Loucy (cell line): ENCODE data around the gene PPP1R14C.

ENCODE experiments used
- H2AFZ ChIP-seq: fragments of 200-600 bp; sonication (generic); 2 replicates; pipeline ENCODE4 v1.6.0; 2016; ENCODE audit warnings: antibody characterized with exemption, mild to moderate bottlenecking, low read length, moderate library complexity
- H3F3A ChIP-seq: fragments of 200-600 bp; 2 replicates; pipeline ENCODE4 v1.6.0; 2016; ENCODE audit warnings: antibody characterized with exemption, low read depth, mild to moderate bottlenecking
- H3K27me3 ChIP-seq: fragments of 200-600 bp; sonication (generic); 2 replicates; pipeline ENCODE4 v1.6.1; 2014; ENCODE audit warnings: low read length, mild to moderate bottlenecking; ENCODE audit not compliant: insufficient read depth, poor library complexity, severe bottlenecking
- H3K36me3 ChIP-seq: fragments of 200-600 bp; sonication (generic); 2 replicates; pipeline ENCODE4 v1.6.1; 2016; ENCODE audit warnings: low read length; ENCODE audit not compliant: insufficient read depth
- H3K4me1 ChIP-seq: fragments of 200-600 bp; sonication (generic); 2 replicates; pipeline ENCODE4 v1.5.1; 2014; ENCODE audit warnings: low read length, mild to moderate bottlenecking; ENCODE audit not compliant: insufficient read depth, poor library complexity, severe bottlenecking
- H3K4me2 ChIP-seq: fragments of 200-600 bp; sonication (generic); 2 replicates; pipeline ENCODE4 v1.6.0; 2014; ENCODE audit warnings: antibody characterized with exemption, low read length, low read depth, mild to moderate bottlenecking; ENCODE audit not compliant: poor library complexity, severe bottlenecking
- H3K4me3 ChIP-seq: fragments of 200-600 bp; sonication (generic); 2 replicates; pipeline ENCODE4 v1.5.1; 2014; ENCODE audit warnings: low read length, mild to moderate bottlenecking, mixed read lengths; ENCODE audit not compliant: poor library complexity, severe bottlenecking
- H3K79me2 ChIP-seq: fragments of 200-600 bp; sonication (generic); 2 replicates; pipeline ENCODE4 v1.6.1; 2014; ENCODE audit warnings: low read length; ENCODE audit not compliant: insufficient read depth
- H3K9ac ChIP-seq: fragments of 200-600 bp; sonication (generic); 2 replicates; pipeline ENCODE4 v1.6.0; 2014; ENCODE audit warnings: mild to moderate bottlenecking, low read depth, low read length, moderate library complexity; ENCODE audit not compliant: poor library complexity, severe bottlenecking
- H3K9me2 ChIP-seq: fragments of 200-600 bp; sonication (generic); replicated peaks from 2 replicates; pipeline ENCODE4 v1.6.1; 2016; ENCODE audit warnings: low read depth, low read length, mixed read lengths
- H3K9me3 ChIP-seq: fragments of 200-600 bp; sonication (generic); 2 replicates; pipeline ENCODE4 v1.6.1; 2014; ENCODE audit warnings: mild to moderate bottlenecking, antibody characterized with exemption, low read length, low read depth; ENCODE audit not compliant: insufficient read depth
- H4K20me1 ChIP-seq: fragments of 200-600 bp; sonication (generic); 2 replicates; pipeline ENCODE4 v1.6.0; 2014; ENCODE audit warnings: antibody characterized with exemption, low read length, mild to moderate bottlenecking; ENCODE audit not compliant: insufficient read depth, poor library complexity, severe bottlenecking
- CTCF ChIP-seq: fragments of 200-600 bp; sonication (generic); conservative IDR thresholded peaks from 2 replicates; pipeline ENCODE4 v1.5.1; 2014; ENCODE audit warnings: mild to moderate bottlenecking, antibody characterized with exemption, low read length
- EZH2phosphoT487 ChIP-seq: fragments of 200-600 bp; IDR thresholded peaks from 2 replicates; pipeline ENCODE4 v1.6.1; 2018; ENCODE audit warnings: antibody characterized with exemption, mild to moderate bottlenecking, moderate library complexity, borderline replicate concordance

The PPP1R14C gene

GRCh38 chr6:150200428-150201100, 57.7 kb downstream of the PPP1R14C start:
- H3K4me2 ChIP-seq, result no peak overlapping the region
- H3K36me3 ChIP-seq, result no peaks in the 10 kb centered on the region
- no peaks in the 10 kb centered on the region for H3K79me2 ChIP-seq
- no peak overlapping the region for H3K4me3 ChIP-seq
- H3K9me3 ChIP-seq, result no peaks in the 10 kb centered on the region
- no peak overlapping the region for H2AFZ ChIP-seq
- no peaks in the 10 kb centered on the region for H4K20me1 ChIP-seq
- no peak overlapping the region for H3K9ac ChIP-seq
- H3F3A ChIP-seq, result no peaks in the 10 kb centered on the region
- H3K4me1 ChIP-seq, result peaks cover 13% of the 10 kb centered on the region
- H3K9me2 ChIP-seq, result no peaks in the 10 kb centered on the region
- no peaks in the 10 kb centered on the region for H3K27me3 ChIP-seq
- TF ChIP-seq CTCF (no peak), EZH2phosphoT487 (no peak)

GRCh38 chr6:150201285-150201684, 58.4 kb downstream of the PPP1R14C start:
- H4K20me1 ChIP-seq, result no peaks in the 10 kb centered on the region
- no peak overlapping the region for H3K9ac ChIP-seq
- H3F3A ChIP-seq, result no peaks in the 10 kb centered on the region
- no peaks in the 10 kb centered on the region for H3K79me2 ChIP-seq
- H3K36me3 ChIP-seq, result no peaks in the 10 kb centered on the region
- no peaks in the 10 kb centered on the region for H3K9me2 ChIP-seq
- peaks cover 13% of the 10 kb centered on the region for H3K4me1 ChIP-seq
- H3K9me3 ChIP-seq, result no peaks in the 10 kb centered on the region
- H3K4me2 ChIP-seq, result no peak overlapping the region
- no peaks in the 10 kb centered on the region for H3K27me3 ChIP-seq
- no peak for TF ChIP-seq CTCF
- TF ChIP-seq EZH2phosphoT487, result no peak
- H3K4me3 ChIP-seq, result no peak overlapping the region
- no peak overlapping the region for H2AFZ ChIP-seq

GRCh38 chr6:150201772-150202329, 59.0 kb downstream of the PPP1R14C start:
- peaks cover 13% of the 10 kb centered on the region for H3K4me1 ChIP-seq
- no peak overlapping the region for H3K4me3 ChIP-seq
- no peaks in the 10 kb centered on the region for H3K79me2 ChIP-seq
- no peaks in the 10 kb centered on the region for H3K27me3 ChIP-seq
- H4K20me1 ChIP-seq, result no peaks in the 10 kb centered on the region
- H3K4me2 ChIP-seq, result no peak overlapping the region
- H3K9ac ChIP-seq, result no peak overlapping the region
- H2AFZ ChIP-seq, result no peak overlapping the region
- H3F3A ChIP-seq, result no peaks in the 10 kb centered on the region
- no peaks in the 10 kb centered on the region for H3K9me2 ChIP-seq
- H3K9me3 ChIP-seq, result no peaks in the 10 kb centered on the region
- TF ChIP-seq EZH2phosphoT487 (no peak), CTCF (no peak)
- no peaks in the 10 kb centered on the region for H3K36me3 ChIP-seq
